K562 (cell line): ENCODE measurements around the gene ANP32B.

Experiments
- CHD1 ChIP-seq: fragments of 200-600 bp; sonication (generic); IDR thresholded peaks from one replicate; pipeline ENCODE4 v1.6.1; 2012; ENCODE audit warnings: mild to moderate bottlenecking, moderate library complexity, low read length, inconsistent platforms
- IRF1 ChIP-seq: sonication (generic); formaldehyde crosslinking; IDR thresholded peaks from 2 replicates; pipeline ENCODE4 v1.8.0; 2022; ENCODE audit warnings: missing genetic modification reagents, mild to moderate bottlenecking, borderline replicate concordance
- MAX ChIP-seq: sonication (generic); formaldehyde crosslinking; IDR thresholded peaks from 2 replicates; pipeline ENCODE4 v1.9.0; 2022; ENCODE audit warnings: mild to moderate bottlenecking, missing genetic modification reagents
- POLR2AphosphoS5 ChIP-seq: IDR thresholded peaks from 2 replicates; pipeline ENCODE4 v1.6.1; 2011; ENCODE audit warnings: mild to moderate bottlenecking, low read depth, low read length, moderate library complexity; ENCODE audit not compliant: control insufficient read depth, insufficient read depth
- TF ChIP-seq, protein P1 (sequence below), 3 experiments: IDR thresholded peaks in 2 of 3; conservative IDR thresholded peaks in 1 of 3; 2 replicates each; pipeline ENCODE4 v1.5.1; 2011 to 2012; ENCODE audit warnings: low read length in 3 of 3, mild to moderate bottlenecking in 3 of 3, control low read depth in 2 of 3, improper control_type of control experiment in 1 of 3, inconsistent platforms in 1 of 3, low read depth in 1 of 3, mixed read lengths in 1 of 3, moderate library complexity in 1 of 3; ENCODE audit not compliant: insufficient read depth in 2 of 3

DNA sequence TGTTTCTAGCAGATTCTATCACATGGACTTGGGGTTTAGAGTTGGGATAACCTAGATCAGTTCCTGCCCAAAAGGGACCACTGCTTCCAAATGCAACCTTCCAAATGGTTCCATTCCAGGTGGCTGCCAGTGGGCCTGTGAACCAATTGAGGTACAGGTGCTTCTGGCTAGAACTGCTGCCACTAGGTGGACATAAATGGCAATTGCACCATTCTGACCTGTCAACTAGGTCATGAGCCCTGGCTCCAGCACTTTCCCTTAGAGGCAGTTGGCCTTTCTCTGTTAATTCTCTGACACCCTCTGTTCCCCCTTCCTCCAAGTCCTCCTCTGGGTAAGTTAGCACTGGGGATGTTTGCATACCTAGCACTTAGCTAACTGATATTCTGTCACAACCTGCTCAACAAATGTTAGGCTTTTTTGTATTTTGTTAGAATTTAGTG lies 28.6 kb upstream of the ANP32B start:
- TF ChIP-seq, protein P1, sequence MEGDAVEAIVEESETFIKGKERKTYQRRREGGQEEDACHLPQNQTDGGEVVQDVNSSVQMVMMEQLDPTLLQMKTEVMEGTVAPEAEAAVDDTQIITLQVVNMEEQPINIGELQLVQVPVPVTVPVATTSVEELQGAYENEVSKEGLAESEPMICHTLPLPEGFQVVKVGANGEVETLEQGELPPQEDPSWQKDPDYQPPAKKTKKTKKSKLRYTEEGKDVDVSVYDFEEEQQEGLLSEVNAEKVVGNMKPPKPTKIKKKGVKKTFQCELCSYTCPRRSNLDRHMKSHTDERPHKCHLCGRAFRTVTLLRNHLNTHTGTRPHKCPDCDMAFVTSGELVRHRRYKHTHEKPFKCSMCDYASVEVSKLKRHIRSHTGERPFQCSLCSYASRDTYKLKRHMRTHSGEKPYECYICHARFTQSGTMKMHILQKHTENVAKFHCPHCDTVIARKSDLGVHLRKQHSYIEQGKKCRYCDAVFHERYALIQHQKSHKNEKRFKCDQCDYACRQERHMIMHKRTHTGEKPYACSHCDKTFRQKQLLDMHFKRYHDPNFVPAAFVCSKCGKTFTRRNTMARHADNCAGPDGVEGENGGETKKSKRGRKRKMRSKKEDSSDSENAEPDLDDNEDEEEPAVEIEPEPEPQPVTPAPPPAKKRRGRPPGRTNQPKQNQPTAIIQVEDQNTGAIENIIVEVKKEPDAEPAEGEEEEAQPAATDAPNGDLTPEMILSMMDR (IDR thresholded peaks at IDR 0.05 in 2 of 3, conservative IDR thresholded peaks at IDR 0.05 in 1 of 3; ENCODE audit: insufficient read depth in 2 of 3, low read depth in 1 of 3, low read length in 3 of 3): peak; percentile 88 to 92 (median 88)
- TF ChIP-seq CHD1 (no peak), MAX (CRISPR knock-in tag) (0 out of 2 replicates have a peak, but pooled peaks have one; percentile 22), POLR2AphosphoS5 (no peak), IRF1 (CRISPR knock-in tag) (no peak)
